GM21528 (cell line): ENCODE data around the gene RP9.

Experiments
- ATAC-seq: cut with Tn5 transposase; IDR thresholded peaks from one replicate; pipeline ENCODE4 v1.9.1; 2021; ENCODE audit warnings: mild to moderate bottlenecking, moderate library complexity; ENCODE audit not compliant: unreplicated experiment, low FRiP score

RP9 gene

DNA sequence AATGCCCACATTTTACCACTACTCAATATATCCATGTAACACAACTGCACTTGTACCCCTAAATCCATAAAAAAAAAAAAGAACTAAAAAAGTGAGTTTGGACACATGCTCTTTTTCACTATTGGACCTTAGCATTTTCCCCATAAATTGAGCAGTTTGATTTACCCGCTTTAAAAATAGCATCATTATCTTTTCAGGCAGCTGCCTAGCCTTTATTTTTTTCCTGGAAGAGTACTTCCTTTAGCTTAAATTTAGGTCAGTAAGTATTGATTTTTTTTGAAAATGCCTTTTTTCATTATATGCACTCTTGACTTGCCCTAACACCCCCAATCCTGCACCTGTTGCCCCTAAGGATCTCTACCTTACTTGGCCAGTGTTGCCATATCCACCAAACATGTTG lies 41.3 kb downstream of the RP9 start:
- ATAC-seq = no peak

GRCh38 chr7:33066771-33067170 lies 42.4 kb downstream of the RP9 start:
- ATAC-seq = no peak

DNA sequence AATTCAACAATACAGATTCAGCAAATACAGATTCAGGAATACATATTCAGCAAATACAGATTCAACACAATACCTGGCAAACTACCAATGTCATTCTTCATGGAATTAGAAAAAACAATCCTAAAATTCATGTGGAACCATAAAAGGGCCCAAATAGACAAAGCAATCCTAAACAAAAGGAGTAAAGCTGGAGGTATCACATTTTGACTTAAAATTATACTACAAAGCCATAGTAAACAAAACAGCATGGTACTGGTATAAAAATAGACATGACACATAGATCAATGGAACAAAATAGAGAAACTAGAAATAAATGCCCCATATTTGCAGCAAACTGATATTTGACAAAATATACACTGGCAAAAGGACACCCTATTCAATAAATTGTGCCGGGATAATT lies 43.2 kb downstream of the RP9 start:
- no peak for ATAC-seq

- peak; percentile 98 for ATAC-seq
These were observed 46.3 kb downstream of the RP9 start for GRCh38 chr7:33062782-33063443.

DNA sequence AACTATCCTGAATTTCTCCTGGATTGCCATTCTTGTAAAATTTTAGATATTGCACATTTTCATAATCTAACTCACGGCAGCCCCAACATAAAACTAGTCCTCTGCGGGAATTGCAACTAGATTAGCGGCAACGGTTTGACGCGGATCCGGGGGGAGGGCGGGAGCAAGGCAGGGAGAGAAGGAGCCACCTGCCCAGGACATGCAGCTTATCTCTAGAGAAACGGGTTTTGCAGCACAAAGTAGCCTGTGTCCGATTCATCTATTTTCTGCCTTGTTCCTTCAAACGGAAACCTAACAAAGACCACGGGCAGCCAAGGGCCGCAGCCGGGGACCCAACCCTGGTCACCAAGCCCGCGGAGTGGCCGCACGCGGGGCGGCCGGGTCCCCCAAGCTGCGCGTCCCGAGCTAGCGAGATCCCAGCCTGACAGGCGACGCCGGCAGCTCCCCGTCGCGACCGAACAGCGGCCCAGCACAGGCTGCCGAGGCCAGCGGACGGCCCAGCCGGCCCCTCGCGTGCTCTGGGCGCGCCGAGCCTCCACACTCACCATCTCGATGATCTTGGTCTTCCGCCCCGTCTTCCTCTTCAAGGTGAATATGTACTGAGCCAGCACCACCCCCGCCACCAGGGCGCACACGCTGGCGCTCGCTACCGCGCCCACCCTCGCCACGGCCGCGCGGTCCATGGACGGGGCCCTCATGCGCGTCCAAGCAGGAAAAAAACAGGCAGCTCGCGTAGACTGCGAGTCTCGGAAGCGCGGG lies 47.0 kb downstream of the RP9 start, which contains the start of gene NT5C3A:
Gene NT5C3A (minus strand): TSS at position 754 of the 759 bp plus-strand sequence. CDS start 71 bp downstream, at position 683.
- peak; percentile 49 for ATAC-seq

GRCh38 chr7:33061282-33061937 lies 47.8 kb downstream of the RP9 start:
- no peak for ATAC-seq

DNA sequence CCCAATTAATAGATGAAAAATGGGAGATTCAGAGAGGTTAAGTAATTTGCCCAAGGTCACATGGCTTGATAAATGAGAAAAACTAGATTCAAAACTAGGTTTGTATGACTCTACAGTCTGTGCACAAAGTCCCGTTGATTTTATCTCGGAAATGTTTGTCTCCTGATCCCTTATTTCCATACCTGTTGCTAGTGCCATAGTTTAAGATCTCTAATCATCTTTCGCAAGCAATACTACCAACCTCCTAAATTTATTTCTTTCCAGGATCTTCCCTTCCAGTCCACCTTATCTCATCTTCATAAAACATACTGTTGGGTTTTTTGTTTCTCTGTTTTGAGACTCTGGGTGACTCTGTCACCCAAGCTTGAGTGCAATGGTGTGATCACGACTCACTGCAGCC lies 49.6 kb downstream of the RP9 start:
- ATAC-seq = no peak

GRCh38 chr7:33055158-33055557 lies 54.0 kb downstream of the RP9 start:
- ATAC-seq = no peak

DNA sequence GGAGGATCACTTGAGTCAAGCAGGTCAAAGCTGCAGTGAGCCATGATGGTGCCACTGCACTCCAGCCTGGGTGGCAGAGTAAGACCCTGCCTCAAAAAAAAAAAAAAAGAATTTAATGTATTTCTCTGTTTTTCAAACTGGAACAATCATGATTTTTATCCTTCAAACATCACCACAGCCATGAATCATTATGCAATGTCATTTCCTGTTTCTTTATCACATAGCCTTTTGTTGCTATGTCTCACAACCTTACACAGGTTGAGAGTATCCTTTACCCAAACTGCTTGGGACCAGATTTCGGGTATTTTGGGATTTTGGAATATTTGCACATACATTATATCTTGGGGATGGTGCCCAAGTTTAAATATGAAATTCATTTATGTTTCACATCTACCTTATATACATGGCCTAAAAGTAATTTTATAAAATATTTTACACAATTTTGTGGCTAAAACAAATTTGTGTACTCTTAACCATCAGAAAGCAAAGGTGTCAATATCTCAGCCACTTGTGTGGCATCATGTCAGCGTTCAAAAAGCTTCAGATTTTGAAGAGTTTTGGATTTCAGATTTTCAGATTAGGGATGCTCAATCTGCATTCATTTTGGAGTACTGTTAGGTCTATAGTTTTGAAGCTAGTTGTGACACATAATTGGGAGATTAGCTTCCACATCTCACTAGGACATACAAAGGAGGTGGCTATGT lies 54.8 kb downstream of the RP9 start:
- no peak for ATAC-seq

DNA sequence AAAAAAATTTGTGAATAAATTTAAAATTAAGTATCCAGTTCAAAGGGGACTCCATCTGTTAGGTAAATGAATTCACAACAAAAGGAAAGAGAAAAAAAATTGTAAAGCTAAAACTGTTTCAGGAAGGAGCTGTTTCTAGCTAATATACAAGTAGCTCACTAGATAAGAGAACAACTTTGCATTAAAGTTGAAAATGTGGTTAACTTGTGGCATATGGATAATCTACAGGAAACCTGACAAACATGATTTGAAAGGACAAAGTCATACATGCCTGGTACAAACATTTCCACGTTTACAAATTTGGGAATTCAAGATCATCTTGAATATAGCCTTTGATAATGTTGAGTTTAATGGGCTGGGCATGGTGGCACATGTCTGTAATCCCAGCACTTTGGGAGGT lies 55.5 kb downstream of the RP9 start:
- ATAC-seq = no peak

DNA sequence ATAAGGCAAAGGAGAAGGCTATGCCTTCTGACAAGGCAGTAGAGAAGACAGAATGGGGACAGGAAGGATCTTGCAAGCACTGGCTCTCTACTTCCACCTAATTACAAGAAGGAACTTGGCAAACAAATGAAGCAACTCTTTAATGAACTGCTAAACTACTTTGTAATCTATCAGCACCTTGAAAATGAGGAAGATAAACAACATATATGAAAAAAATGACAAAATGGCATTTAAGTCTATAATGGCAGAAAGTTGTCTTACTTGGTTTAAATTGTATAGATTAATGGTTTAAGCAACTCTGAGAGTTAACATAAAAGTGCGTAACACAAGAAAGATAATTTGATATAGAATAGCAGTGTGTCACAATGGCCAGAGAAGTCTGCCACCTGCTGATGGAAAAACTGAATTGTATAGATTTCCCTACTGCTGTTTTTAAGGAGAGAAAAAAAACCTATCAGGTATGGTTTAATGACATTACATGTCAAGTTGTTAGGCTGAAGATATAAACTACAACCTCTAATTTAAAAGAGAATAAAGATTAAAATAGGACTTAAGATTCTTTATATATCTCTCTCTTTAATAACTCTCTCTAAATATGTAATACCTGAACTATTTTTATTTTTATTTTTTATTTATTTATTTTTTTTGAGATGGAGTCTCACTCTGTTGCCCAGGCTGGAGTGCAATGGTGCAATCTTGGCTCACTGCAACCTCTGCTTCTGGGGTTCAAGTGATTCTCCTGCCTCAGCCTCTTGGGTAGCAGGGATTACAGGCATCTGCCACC lies 58.5 kb downstream of the RP9 start:
- peak; percentile 50 for ATAC-seq

GRCh38 chr7:33048704-33049103 lies 60.5 kb downstream of the RP9 start:
- ATAC-seq = no peak

DNA sequence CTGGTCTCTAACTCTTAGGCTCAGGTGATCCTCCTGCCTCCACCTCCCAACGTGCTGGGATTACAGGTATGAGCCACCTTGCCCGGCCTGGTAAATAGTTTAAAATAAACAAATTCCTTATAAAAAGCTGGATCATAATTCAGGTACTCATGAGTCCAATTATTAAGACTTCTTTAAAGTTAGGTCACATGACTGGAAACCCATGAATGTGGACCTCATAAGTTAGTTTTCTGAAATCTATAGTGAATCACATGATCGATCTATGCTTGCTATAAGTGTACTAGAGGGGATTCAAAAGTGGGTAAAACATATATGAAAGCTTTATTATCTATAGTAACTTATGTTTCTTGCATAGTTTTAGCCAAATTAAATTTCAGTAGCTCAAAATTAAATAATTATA lies 60.9 kb downstream of the RP9 start:
- no peak for ATAC-seq

GRCh38 chr7:33044986-33045385 lies 64.2 kb downstream of the RP9 start:
- no peak for ATAC-seq
